Breast epithelium (tissue), 3 donors: ENCODE data around the gene RPS17.

Source experiments
- POLR2A ChIP-seq: fragments of 450-650 bp; IDR thresholded peaks from one replicate; pipeline ENCODE4 v1.6.1; 2016; ENCODE audit warnings: antibody characterized with exemption, mild to moderate bottlenecking, moderate library complexity
- POLR2AphosphoS5 ChIP-seq, 3 donors: sonication (generic); formaldehyde crosslinking; IDR thresholded peaks; one replicate each; pipeline ENCODE4 v1.6.1; 2017; ENCODE audit warnings: antibody characterized with exemption in 3 of 3
- TF ChIP-seq, protein P1 (sequence below), 3 donors: fragments of 450-650 bp; IDR thresholded peaks; one replicate each; pipeline ENCODE4 v1.5.1; 2016 to 2017; ENCODE audit warnings: antibody characterized with exemption in 3 of 3, mild to moderate bottlenecking in 3 of 3, moderate library complexity in 3 of 3

DNA sequence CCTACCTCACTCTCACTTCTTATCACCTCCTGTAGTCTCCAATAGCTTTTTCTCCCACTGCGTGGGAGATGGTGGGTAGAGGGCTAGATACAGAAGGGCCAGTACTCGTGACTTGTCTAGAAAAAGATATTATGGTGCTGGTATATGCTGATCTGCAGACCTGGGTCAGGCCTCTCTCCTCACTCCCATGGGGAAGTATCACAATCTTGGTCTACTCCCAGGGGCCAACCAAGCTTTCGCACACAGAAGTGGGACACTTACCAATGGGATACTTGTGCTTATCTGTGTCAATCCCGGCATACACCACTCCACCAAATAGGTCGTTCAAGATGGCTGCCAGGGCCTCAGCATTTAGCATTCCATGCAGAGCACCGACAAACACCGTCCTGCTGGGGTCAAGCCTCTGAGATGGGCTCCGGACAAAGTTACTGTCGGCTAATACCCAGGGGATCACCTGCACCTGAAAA lies 9.0 kb upstream of the RPS17 start:
- TF ChIP-seq, protein P1, sequence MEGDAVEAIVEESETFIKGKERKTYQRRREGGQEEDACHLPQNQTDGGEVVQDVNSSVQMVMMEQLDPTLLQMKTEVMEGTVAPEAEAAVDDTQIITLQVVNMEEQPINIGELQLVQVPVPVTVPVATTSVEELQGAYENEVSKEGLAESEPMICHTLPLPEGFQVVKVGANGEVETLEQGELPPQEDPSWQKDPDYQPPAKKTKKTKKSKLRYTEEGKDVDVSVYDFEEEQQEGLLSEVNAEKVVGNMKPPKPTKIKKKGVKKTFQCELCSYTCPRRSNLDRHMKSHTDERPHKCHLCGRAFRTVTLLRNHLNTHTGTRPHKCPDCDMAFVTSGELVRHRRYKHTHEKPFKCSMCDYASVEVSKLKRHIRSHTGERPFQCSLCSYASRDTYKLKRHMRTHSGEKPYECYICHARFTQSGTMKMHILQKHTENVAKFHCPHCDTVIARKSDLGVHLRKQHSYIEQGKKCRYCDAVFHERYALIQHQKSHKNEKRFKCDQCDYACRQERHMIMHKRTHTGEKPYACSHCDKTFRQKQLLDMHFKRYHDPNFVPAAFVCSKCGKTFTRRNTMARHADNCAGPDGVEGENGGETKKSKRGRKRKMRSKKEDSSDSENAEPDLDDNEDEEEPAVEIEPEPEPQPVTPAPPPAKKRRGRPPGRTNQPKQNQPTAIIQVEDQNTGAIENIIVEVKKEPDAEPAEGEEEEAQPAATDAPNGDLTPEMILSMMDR (IDR thresholded peaks at IDR 0.05) = no peak
- TF ChIP-seq POLR2A (no peak), POLR2AphosphoS5 (IDR thresholded peaks at IDR 0.05) (no peak)
